Glutamatergic neuron (in vitro differentiated cells): ENCODE data around the gene MTCP1. TPM values are rescaled to one million over a fixed set of nuclear protein-coding genes. Genes with fewer than 3 reads are reported as not detected.

Experiments used
- DNase-seq: peaks from one replicate; pipeline ENCODE4 v3.0.0; 2022
- H3K27ac Mint-ChIP-seq: one replicate; pipeline ENCODE4 v1.8.0; 2020; ENCODE audit warnings: mild to moderate bottlenecking, mixed read lengths, inconsistent platforms; ENCODE audit not compliant: unreplicated experiment
- H3K27me3 Mint-ChIP-seq: one replicate; pipeline ENCODE4 v1.8.0; 2020; ENCODE audit warnings: mild to moderate bottlenecking, moderate library complexity, mixed read lengths, inconsistent platforms; ENCODE audit not compliant: unreplicated experiment
- H3K36me3 Mint-ChIP-seq: one replicate; pipeline ENCODE4 v1.8.0; 2020; ENCODE audit warnings: mild to moderate bottlenecking, mixed read lengths, inconsistent platforms; ENCODE audit not compliant: unreplicated experiment
- H3K4me1 Mint-ChIP-seq: one replicate; pipeline ENCODE4 v1.8.0; 2020; ENCODE audit warnings: mild to moderate bottlenecking, low read depth, mixed read lengths, inconsistent platforms; ENCODE audit not compliant: unreplicated experiment
- H3K4me3 Mint-ChIP-seq: one replicate; pipeline ENCODE4 v1.8.0; 2020; ENCODE audit warnings: mild to moderate bottlenecking, mixed read lengths, inconsistent platforms; ENCODE audit not compliant: unreplicated experiment
- H3K9me3 Mint-ChIP-seq: one replicate; pipeline ENCODE4 v1.8.0; 2020; ENCODE audit warnings: mild to moderate bottlenecking, moderate library complexity, mixed read lengths, inconsistent platforms; ENCODE audit not compliant: unreplicated experiment
- total RNA-seq: library from RNA; stranded (reverse); fragmentation: NEBNext Ultra II Directional; extraction: Animal tissue kit (Norgen Biotek cat#: 25700); gene quantifications from one replicate; pipeline ENCODE4 v1.2.1, GENCODE V29; 2021; ENCODE audit not compliant: unreplicated experiment
- TF ChIP-seq, protein P1 (sequence below): fragments of 200-600 bp; sonication (generic); IDR thresholded peaks from one replicate; pipeline ENCODE4 v1.5.0; 2021; ENCODE audit not compliant: partially characterized antibody, unreplicated experiment

The MTCP1 gene
- total RNA-seq, 1 donor from 2014 or later, result 9.5 TPM

DNA sequence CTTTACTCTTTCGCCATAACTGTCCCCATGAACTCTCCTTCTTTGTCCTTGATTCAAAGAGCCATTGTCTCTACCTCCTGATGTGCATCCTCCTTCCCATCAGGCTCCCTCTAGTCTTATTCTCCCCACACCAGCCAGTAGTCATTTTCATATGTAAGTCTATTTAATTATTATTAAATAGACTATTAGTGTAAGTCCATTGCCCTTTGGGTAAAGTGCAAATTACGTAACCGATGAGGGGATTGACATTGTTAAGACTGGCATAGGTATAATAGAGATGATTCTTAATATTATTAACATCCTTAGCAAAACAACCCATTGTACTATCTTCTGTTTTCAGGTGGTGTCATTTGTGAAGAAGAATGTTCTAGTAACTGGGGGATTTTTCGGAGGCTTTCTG is 16.7 kb downstream of the MTCP1 start:
- TF ChIP-seq, protein P1, sequence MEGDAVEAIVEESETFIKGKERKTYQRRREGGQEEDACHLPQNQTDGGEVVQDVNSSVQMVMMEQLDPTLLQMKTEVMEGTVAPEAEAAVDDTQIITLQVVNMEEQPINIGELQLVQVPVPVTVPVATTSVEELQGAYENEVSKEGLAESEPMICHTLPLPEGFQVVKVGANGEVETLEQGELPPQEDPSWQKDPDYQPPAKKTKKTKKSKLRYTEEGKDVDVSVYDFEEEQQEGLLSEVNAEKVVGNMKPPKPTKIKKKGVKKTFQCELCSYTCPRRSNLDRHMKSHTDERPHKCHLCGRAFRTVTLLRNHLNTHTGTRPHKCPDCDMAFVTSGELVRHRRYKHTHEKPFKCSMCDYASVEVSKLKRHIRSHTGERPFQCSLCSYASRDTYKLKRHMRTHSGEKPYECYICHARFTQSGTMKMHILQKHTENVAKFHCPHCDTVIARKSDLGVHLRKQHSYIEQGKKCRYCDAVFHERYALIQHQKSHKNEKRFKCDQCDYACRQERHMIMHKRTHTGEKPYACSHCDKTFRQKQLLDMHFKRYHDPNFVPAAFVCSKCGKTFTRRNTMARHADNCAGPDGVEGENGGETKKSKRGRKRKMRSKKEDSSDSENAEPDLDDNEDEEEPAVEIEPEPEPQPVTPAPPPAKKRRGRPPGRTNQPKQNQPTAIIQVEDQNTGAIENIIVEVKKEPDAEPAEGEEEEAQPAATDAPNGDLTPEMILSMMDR, result no peak
- Mint-ChIP-seq H3K27me3 (no peaks in the 10 kb centered on the region), H3K27ac (no peak overlapping the region), H3K4me1 (no peaks in the 10 kb centered on the region), H3K9me3 (no peaks in the 10 kb centered on the region), H3K4me3 (no peak overlapping the region), H3K36me3 (no peaks in the 10 kb centered on the region)
- no peak for DNase-seq

DNA sequence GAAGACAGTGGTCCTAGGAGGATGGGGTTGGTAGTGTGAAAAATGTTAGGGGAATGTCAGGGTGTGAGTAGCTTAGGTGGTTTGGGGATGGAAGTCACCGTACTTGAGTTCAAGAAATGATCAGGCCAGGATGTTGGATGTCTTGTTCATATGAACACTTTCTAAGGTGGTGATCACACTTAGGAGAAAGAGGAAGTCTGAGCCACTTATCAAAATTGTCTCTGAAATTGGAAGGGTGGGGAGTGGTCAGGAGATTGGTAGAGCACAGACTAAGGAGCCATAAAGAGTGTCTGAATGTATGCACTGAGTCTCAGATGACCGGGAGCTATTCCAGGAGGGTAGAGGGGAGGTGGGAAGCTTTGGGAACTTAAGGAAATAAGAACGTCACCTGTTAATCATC is 17.3 kb downstream of the MTCP1 start:
- no peaks in the 10 kb centered on the region for H3K27me3 Mint-ChIP-seq
- no peak for DNase-seq
- no peaks in the 10 kb centered on the region for H3K36me3 Mint-ChIP-seq
- H3K9me3 Mint-ChIP-seq, result no peaks in the 10 kb centered on the region
- TF ChIP-seq, protein P1, result no peak
- H3K4me1 Mint-ChIP-seq, result no peaks in the 10 kb centered on the region
- H3K27ac Mint-ChIP-seq, result no peak overlapping the region
- no peak overlapping the region for H3K4me3 Mint-ChIP-seq

DNA sequence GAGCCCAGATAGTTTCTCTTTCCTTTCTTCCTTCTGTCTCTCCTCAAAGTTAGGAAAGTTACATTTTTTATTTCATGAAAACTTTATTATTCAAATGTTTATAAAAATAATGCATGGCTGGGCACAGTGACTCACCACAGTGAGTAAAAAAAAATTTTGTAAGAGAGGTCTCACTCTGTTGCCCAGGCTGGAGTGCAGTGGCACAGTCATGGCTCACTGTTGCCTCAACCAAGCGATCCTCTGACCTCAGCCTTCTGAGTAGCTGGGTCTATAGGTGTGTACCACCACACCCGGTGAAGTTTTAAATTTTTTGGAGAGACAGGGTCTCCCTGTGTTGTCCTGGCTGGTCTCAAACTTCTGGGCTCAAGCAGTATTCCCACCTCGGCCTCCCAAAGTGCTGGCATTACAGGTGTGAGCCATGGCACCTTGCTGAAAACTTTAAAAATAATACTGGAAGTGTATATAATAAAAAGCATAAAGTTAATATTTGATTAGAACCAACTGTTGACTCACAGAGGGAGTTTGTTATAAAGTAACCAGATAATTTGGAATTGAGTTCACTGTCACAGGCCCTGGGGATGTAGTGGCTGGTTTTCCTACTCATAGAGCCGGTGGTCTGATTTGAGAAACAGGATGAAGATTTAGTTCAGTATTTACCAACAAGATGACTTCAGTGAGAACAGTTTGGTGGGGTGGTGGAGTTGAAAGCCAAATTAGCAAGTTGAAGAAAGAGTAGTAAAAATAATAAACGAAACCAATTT is 18.0 kb downstream of the MTCP1 start:
- Mint-ChIP-seq H3K36me3 (no peaks in the 10 kb centered on the region), H3K4me3 (no peak overlapping the region), H3K27ac (no peak overlapping the region), H3K27me3 (no peaks in the 10 kb centered on the region), H3K9me3 (no peaks in the 10 kb centered on the region), H3K4me1 (no peaks in the 10 kb centered on the region)
- TF ChIP-seq, protein P1, result no peak
- no peak for DNase-seq

DNA sequence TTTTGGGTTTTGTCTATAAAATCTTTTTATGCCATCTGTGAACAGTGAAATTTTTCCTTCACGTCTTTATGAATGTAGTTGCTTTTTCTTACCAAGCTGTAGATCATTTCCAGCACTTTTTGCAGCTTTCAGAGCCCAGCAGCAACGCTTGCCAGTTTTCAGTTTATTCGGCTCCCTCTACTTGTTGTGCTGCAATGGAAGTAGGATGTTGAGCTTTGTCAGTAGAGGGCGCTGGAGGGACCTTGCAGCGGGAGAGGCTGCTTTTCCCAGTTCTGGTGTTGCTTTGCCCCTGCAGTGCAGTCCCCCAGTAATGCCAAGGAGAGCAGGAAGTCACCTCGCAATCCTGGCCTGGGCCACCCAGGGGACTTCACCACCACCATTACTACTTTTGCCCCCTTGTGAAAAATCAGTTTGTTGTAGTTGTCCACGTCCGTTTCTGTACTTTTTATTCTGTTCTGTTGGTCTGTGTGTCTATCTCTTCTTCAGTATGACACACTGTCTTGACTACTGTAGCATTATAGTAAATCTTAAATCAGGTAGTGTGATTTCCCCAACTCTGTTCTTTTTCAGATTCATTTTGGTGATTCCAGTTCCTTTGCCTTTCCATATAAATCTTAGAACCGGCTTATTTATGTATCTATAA is 21.8 kb downstream of the MTCP1 start:
- TF ChIP-seq, protein P1, result peak; percentile 57
- H3K36me3 Mint-ChIP-seq, result no peaks in the 10 kb centered on the region

More for the DNA sequence above, 21.8 kb downstream of the MTCP1 start:
- peak; percentile 53 for DNase-seq
- Mint-ChIP-seq H3K4me1 (peaks cover 1% of the 10 kb centered on the region), H3K9me3 (no peaks in the 10 kb centered on the region), H3K27ac (no peak overlapping the region), H3K4me3 (no peak overlapping the region), H3K27me3 (no peaks in the 10 kb centered on the region)
